NCI-H2107 treated with DMSO at 0.1 percent for 48 hours (cell line): Measurements from ENCODE around the gene CPLANE1.
"Not testable (repeated sequence)": the region's sequence is repeated elsewhere in the genome, so short reads cannot be mapped to it uniquely, and the experiment has no call there.

Experiments
- DNase-seq: peaks from one replicate; lab custom pipeline; 2025; ENCODE audit not compliant: unreplicated experiment; lab: John Stamatoyannopoulos, UW

Gene CPLANE1

GRCh38 chr5:37121465-37121864 is 127.7 kb downstream of the CPLANE1 start:
- DNase-seq, result no peak

GRCh38 chr5:37121027-37121426 is 128.1 kb downstream of the CPLANE1 start:
- DNase-seq, result no peak

GRCh38 chr5:37120270-37120669 is 128.9 kb downstream of the CPLANE1 start:
- no peak for DNase-seq

GRCh38 chr5:37116359-37116758 is 132.8 kb downstream of the CPLANE1 start:
- DNase-seq, result no peak

- no peak for DNase-seq
Measured at GRCh38 chr5:37112383-37112991, 136.7 kb downstream of the CPLANE1 start.

GRCh38 chr5:37111426-37112382 is 137.5 kb downstream of the CPLANE1 start:
- peak; percentile 70 for DNase-seq

GRCh38 chr5:37110135-37110534 is 139.0 kb downstream of the CPLANE1 start:
- DNase-seq, result no peak

- DNase-seq, result no peak
Measured at GRCh38 chr5:37109338-37109737, 139.8 kb downstream of the CPLANE1 start.

GRCh38 chr5:37103302-37103701 is 145.9 kb downstream of the CPLANE1 start:
- DNase-seq, result no peak

GRCh38 chr5:37099267-37099666 is 149.9 kb downstream of the CPLANE1 start:
- DNase-seq, result not testable (repeated sequence)

- not testable (repeated sequence) for DNase-seq
Measured at GRCh38 chr5:37093795-37094194, 155.4 kb downstream of the CPLANE1 start.

GRCh38 chr5:37090781-37091180 is 158.4 kb downstream of the CPLANE1 start:
- no peak for DNase-seq

- DNase-seq, result no peak
Measured at GRCh38 chr5:37090123-37090726, 159.0 kb downstream of the CPLANE1 start.

GRCh38 chr5:37088009-37088408 is 161.2 kb downstream of the CPLANE1 start:
- DNase-seq, result no peak

GRCh38 chr5:37086466-37087173 is 162.6 kb downstream of the CPLANE1 start:
- DNase-seq, result no peak

GRCh38 chr5:37086026-37086425 is 163.2 kb downstream of the CPLANE1 start:
- DNase-seq, result not testable (repeated sequence)

GRCh38 chr5:37082977-37083376 is 166.2 kb downstream of the CPLANE1 start:
- DNase-seq, result not testable (repeated sequence)

GRCh38 chr5:37080697-37081096 is 168.5 kb downstream of the CPLANE1 start:
- DNase-seq, result no peak

GRCh38 chr5:37077146-37077545 is 172.0 kb downstream of the CPLANE1 start:
- no peak for DNase-seq

- no peak for DNase-seq
Measured at GRCh38 chr5:37075399-37075950, 173.7 kb downstream of the CPLANE1 start.
